K562 (cell line): ENCODE data around the gene PSME1. TPM values are rescaled to one million over a fixed set of nuclear protein-coding genes. Genes with fewer than 3 reads are reported as not detected.

ENCODE experiments used
- ATAC-seq: fragments of 200-7000 bp; cut with Tn5 transposase; 3 replicates; pipeline ENCODE4 v1.9.1; 2020; ENCODE audit warnings: moderate library complexity
- BruUV-seq: library from RNA; stranded (reverse); fragments of 400-500 nt; replicated peaks from 2 replicates; lab custom pipeline; 2021; lab: Mats Ljungman, UMichigan
- CTCF ChIA-PET: fragments of 300-600 bp; formaldehyde crosslinking; extraction: SDS; loops from one replicate; lab custom pipeline; 2021; ENCODE audit warnings: low intra/inter-chr PET ratio; lab: Yijun Ruan, JAX
- POLR2A ChIA-PET: fragments of 300-600, 350-650 bp; sonication (Branson Sonifier 250); formaldehyde crosslinking; extraction: SDS; loops from one replicate; lab custom pipeline; 2021; ENCODE audit warnings: antibody characterized with exemption, inconsistent platforms; lab: Yijun Ruan, JAX
- DNase-seq, 4 experiments: peaks; one replicate each; pipeline versions ENCODE4 v3.0.0 to v3.0.0-alpha.2; 2011 to 2018; ENCODE audit warnings: low spot score in 3 of 4, mixed read lengths in 3 of 4; ENCODE audit errors: extremely low read depth in 1 of 4
- FAIRE-seq: peaks from 2 replicates; lab custom pipeline; 2011; peaks lifted over from hg19 to GRCh38; lab: Jason Lieb, UNC
- H2AFZ ChIP-seq: 2 replicates; pipeline ENCODE4 v1.6.0; 2011; ENCODE audit warnings: low read depth, low read length, control low read depth, inconsistent platforms
- H3K27ac ChIP-seq: fragments of 200-600 bp; 3 replicates; pipeline ENCODE4 v1.8.0; 2011; ENCODE audit warnings: low read depth, mild to moderate bottlenecking, control low read depth, inconsistent platforms, low read length, moderate library complexity, mixed read lengths; ENCODE audit errors: extremely low read depth
- H3K27me3 ChIP-seq, 2 experiments: fragments of 300-600 bp in 1 of 2; 2 replicates in 1 of 2; 3 replicates in 1 of 2; pipeline versions ENCODE4 v1.6.0 to v1.8.0; 2011; ENCODE audit warnings: inconsistent platforms in 2 of 2, low read length in 2 of 2, mild to moderate bottlenecking in 1 of 2, mixed read lengths in 1 of 2, moderate library complexity in 1 of 2; ENCODE audit not compliant: control insufficient read depth in 2 of 2, insufficient read depth in 2 of 2
- H3K36me3 ChIP-seq: fragments of 300-600 bp; 3 replicates; pipeline ENCODE4 v1.8.0; 2011; ENCODE audit warnings: mild to moderate bottlenecking, low read length, inconsistent platforms; ENCODE audit not compliant: control insufficient read depth, insufficient read depth
- H3K4me1 ChIP-seq, 2 experiments: fragments of 200-600 bp in 1 of 2; replicated peaks in 1 of 2; 2 replicates in 1 of 2; 3 replicates in 1 of 2; pipeline versions ENCODE4 v1.5.1 to v1.8.0; 2011; ENCODE audit warnings: inconsistent platforms in 2 of 2, low read length in 2 of 2, mild to moderate bottlenecking in 1 of 2, mixed read lengths in 1 of 2, moderate library complexity in 1 of 2; ENCODE audit not compliant: control insufficient read depth in 2 of 2, insufficient read depth in 2 of 2
- H3K4me2 ChIP-seq: 2 replicates; pipeline ENCODE4 v1.6.1; 2011; ENCODE audit warnings: low read length, control low read depth, inconsistent platforms, mixed read lengths; ENCODE audit not compliant: insufficient read depth
- H3K4me3 ChIP-seq: fragments of 200-600 bp; sonication (generic), shearing (Covaris generic); 2 replicates; pipeline ENCODE4 v1.5.1; 2016; ENCODE audit warnings: control low read depth, inconsistent platforms
- H3K79me2 ChIP-seq: fragments of 200-600 bp; 3 replicates; pipeline ENCODE4 v1.8.0; 2011; ENCODE audit warnings: low read length, inconsistent platforms; ENCODE audit not compliant: control insufficient read depth, insufficient read depth
- H3K9ac ChIP-seq, 2 experiments: 2 replicates each; pipeline versions ENCODE4 v1.6.0 to v1.6.1; 2011; ENCODE audit warnings: low read depth in 2 of 2, low read length in 2 of 2, control low read depth in 1 of 2, inconsistent platforms in 1 of 2, mild to moderate bottlenecking in 1 of 2, mixed read lengths in 1 of 2; ENCODE audit not compliant: insufficient read depth in 1 of 2
- H3K9me1 ChIP-seq: one replicate; pipeline ENCODE4 v1.6.0; 2011; ENCODE audit warnings: inconsistent platforms, mild to moderate bottlenecking, low read length, moderate library complexity; ENCODE audit not compliant: control insufficient read depth, insufficient read depth
- H3K9me3 ChIP-seq: replicated peaks from 2 replicates; pipeline ENCODE4 v1.5.1; 2011; ENCODE audit warnings: low read depth, low read length, inconsistent platforms; ENCODE audit not compliant: control insufficient read depth, insufficient read depth
- H4K20me1 ChIP-seq: replicated peaks from 2 replicates; pipeline ENCODE4 v1.6.1; 2011; ENCODE audit warnings: low read length, inconsistent platforms, mixed read lengths; ENCODE audit not compliant: control insufficient read depth, insufficient read depth
- ASH1L ChIP-seq: fragments of 450-650 bp; IDR thresholded peaks from 2 replicates; pipeline ENCODE4 v1.6.1; 2018; ENCODE audit warnings: borderline replicate concordance, mild to moderate bottlenecking, low read depth; ENCODE audit not compliant: partially characterized antibody
- CEBPZ ChIP-seq: fragments of 150-350 bp; IDR thresholded peaks from 2 replicates; pipeline ENCODE4 v1.6.1; 2014; ENCODE audit warnings: low read depth, mild to moderate bottlenecking, low read length, borderline replicate concordance
- GATAD2B ChIP-seq: fragments of 450-650 bp; IDR thresholded peaks from 2 replicates; pipeline ENCODE4 v1.6.1; 2017; ENCODE audit warnings: mild to moderate bottlenecking, borderline replicate concordance
- HNRNPLL ChIP-seq: fragments of 200-400 bp; formaldehyde crosslinking; IDR thresholded peaks from 2 replicates; pipeline ENCODE4 v1.6.1; 2017; ENCODE audit warnings: low read length, low read depth, mild to moderate bottlenecking; ENCODE audit not compliant: poor library complexity, severe bottlenecking
- WHSC1 ChIP-seq: IDR thresholded peaks from one replicate; pipeline ENCODE4 v1.6.1; 2012; ENCODE audit warnings: low read length, control low read depth, inconsistent platforms
- WGBS: fragments of 100-300 bp; shearing (Covaris generic); methylation state at CpG from one replicate; pipeline ENCODE4 v1.1.6; 2016; ENCODE audit warnings: low coverage, mixed read lengths; ENCODE audit not compliant: insufficient coverage; ENCODE audit errors: missing lambda C conversion rate; 5-methylcytosine and 5-hydroxymethylcytosine counted together
- in situ Hi-C: fragments of 300-500 bp; cut with MboI; formaldehyde crosslinking; loops from 4 replicates; pipeline ENCODE4 v1.15.0; 2018; ENCODE audit warnings: inconsistent platforms, mixed read lengths
- intact Hi-C: fragments of 100-400 bp; cut with micrococcal nuclease; formaldehyde crosslinking; loops from 2 replicates; pipeline ENCODE4 v1.14.2; 2022
- polyA plus RNA-seq, 8 experiments: library from polyadenylated mRNA; depleted of rRNA in 4 of 8; stranded (reverse) in 5 of 8; unstranded in 3 of 8; fragments of >200 nt; fragmentation: Nextera tagmentation in 2 of 8; fragmentation: Illumina TruSeq in 1 of 8; extraction: Ambion mirVana in 2 of 8; extraction: Trizol in 1 of 8; gene quantifications; 2 replicates each; pipeline versions ENCODE4 v1.2.1 to v1.2.3, GENCODE V29; 2011 to 2014; ENCODE audit warnings: inconsistent platforms in 1 of 8, missing spikeins in 1 of 8
- total RNA-seq, 7 experiments: library from RNA; depleted of rRNA in 6 of 7; stranded (reverse); fragments of >200 nt in 6 of 7; fragmentation: Illumina TruSeq in 2 of 7; extraction: Trizol in 2 of 7; gene quantifications; 2 replicates each; pipeline versions ENCODE4 v1.2.1 to v1.2.3, GENCODE V29; 2011 to 2021; ENCODE audit warnings: low replicate concordance in 1 of 7

The PSME1 gene
- total and polyA plus RNA-seq, 9 of the 15 experiments (the other 6 are each of a cell fraction or from before 2014, with no cell fraction given), result 20.3 to 180 (median 67.5) TPM

GRCh38 chr14:24186831-24187538 lies 51.0 kb downstream of the PSME1 start:
- intact Hi-C loops, result no loop called here

More at GRCh38 chr14:24186831-24187538, 51.0 kb downstream of the PSME1 start:
- WGBS, result 81% methylated on average over 7 of the region's 10 CpGs
- peaks cover 3% of the 10 kb centered on the region for H3K9me1 ChIP-seq
- TF ChIP-seq ASH1L, result no peak
- no peak for TF ChIP-seq GATAD2B
- no peak for TF ChIP-seq WHSC1
- TF ChIP-seq CEBPZ, result no peak
- peak; percentile 14 for TF ChIP-seq HNRNPLL
- no peaks in the 10 kb centered on the region for H3K9me3 ChIP-seq
- peak overlapping the region; percentile 71; the same call in 1 of the 2 replicates for H3K4me3 ChIP-seq
- H3K4me2 ChIP-seq, result 0 out of 2 replicates have a peak overlapping the region, but pooled peaks have one; percentile 87
- peaks cover 0 to 21% of the 10 kb centered on the region in 2 experiments; a peak in 3 of 5 replicates for H3K4me1 ChIP-seq
- H3K27ac ChIP-seq, result no peak overlapping the region
- ATAC-seq, result no peak
- DNase-seq, result no peak
- H3K36me3 ChIP-seq, result peaks cover 71% of the 10 kb centered on the region; the same call in 2 of the 3 replicates
- peaks cover 18% of the 10 kb centered on the region for H3K79me2 ChIP-seq
- H4K20me1 ChIP-seq, result peaks cover 9% of the 10 kb centered on the region; the same call in 1 of the 2 replicates
- in situ Hi-C loops, result no loop called here
- POLR2A ChIA-PET, result no interaction called here
- H3K9ac ChIP-seq, result peak overlapping the region; percentile 87 to 91; a peak in 3 of 4 replicates
- no peaks in the 10 kb centered on the region for H3K27me3 ChIP-seq
- BruUV-seq, result no TSS peak
- CTCF ChIA-PET, result no interaction called here
- H2AFZ ChIP-seq, result no peak overlapping the region
- FAIRE-seq, result no peak
